Fibroblast of lung (primary cell): Measurements from ENCODE around the gene PTK7. TPM values are rescaled to one million over a fixed set of nuclear protein-coding genes. Genes with fewer than 3 reads are reported as not detected.

ENCODE experiments used
- DNase-seq, 2 donors: peaks; one replicate each; pipeline versions ENCODE4 v3.0.0 to v3.0.0-alpha.2; 2010; ENCODE audit warnings: low read depth in 2 of 2
- H2AFZ ChIP-seq: 2 replicates; pipeline ENCODE4 v1.5.1; 2012; ENCODE audit warnings: low read length, control low read depth, inconsistent platforms
- H3K27ac ChIP-seq: 2 replicates; pipeline ENCODE4 v1.5.1; 2011; ENCODE audit warnings: low read length, control low read depth; ENCODE audit not compliant: insufficient read depth
- H3K27me3 ChIP-seq: 2 replicates; pipeline ENCODE4 v1.5.1; 2011; ENCODE audit warnings: mild to moderate bottlenecking, low read length; ENCODE audit not compliant: control insufficient read depth, insufficient read depth
- H3K36me3 ChIP-seq: 2 replicates; pipeline ENCODE4 v1.5.1; 2011; ENCODE audit warnings: low read length; ENCODE audit not compliant: control insufficient read depth, insufficient read depth
- H3K4me1 ChIP-seq: 2 replicates; pipeline ENCODE4 v1.5.1; 2011; ENCODE audit warnings: low read length; ENCODE audit not compliant: control insufficient read depth, insufficient read depth; ENCODE audit errors: extremely low read depth
- H3K4me2 ChIP-seq: 2 replicates; pipeline ENCODE4 v1.5.1; 2011; ENCODE audit warnings: low read length, control low read depth; ENCODE audit not compliant: insufficient read depth; ENCODE audit errors: extremely low read depth
- H3K4me3 ChIP-seq, 4 experiments: fragments of 200-600 bp in 1 of 4; sonication (generic) in 1 of 4; replicated peaks in 1 of 4; 2 replicates each; pipeline ENCODE4 v1.5.1; 2011 to 2016; ENCODE audit warnings: low read length in 4 of 4, low read depth in 3 of 4, mild to moderate bottlenecking in 3 of 4, control low read depth in 2 of 4, inconsistent platforms in 1 of 4, mixed read lengths in 1 of 4; ENCODE audit not compliant: insufficient read depth in 1 of 4; ENCODE audit errors: control extremely low read depth in 1 of 4
- H3K79me2 ChIP-seq: 2 replicates; pipeline ENCODE4 v1.5.1; 2012; ENCODE audit warnings: mild to moderate bottlenecking, low read length, inconsistent platforms; ENCODE audit not compliant: control insufficient read depth, insufficient read depth
- H3K9ac ChIP-seq: 2 replicates; pipeline ENCODE4 v1.5.1; 2011; ENCODE audit warnings: mild to moderate bottlenecking, low read length, control low read depth; ENCODE audit not compliant: insufficient read depth
- H3K9me3 ChIP-seq: 2 replicates; pipeline ENCODE4 v1.5.1; 2012; ENCODE audit warnings: low read depth, low read length; ENCODE audit not compliant: control insufficient read depth, insufficient read depth
- H4K20me1 ChIP-seq: 2 replicates; pipeline ENCODE4 v1.5.1; 2011; ENCODE audit warnings: low read length; ENCODE audit not compliant: control insufficient read depth, insufficient read depth; ENCODE audit errors: extremely low read depth
- CTCF ChIP-seq, 2 donors: IDR thresholded peaks in 1 of 2; conservative IDR thresholded peaks in 1 of 2; 1 replicate in 1 of 2; 2 replicates in 1 of 2; pipeline ENCODE4 v1.5.1; 2011 to 2012; ENCODE audit warnings: low read length in 2 of 2, control low read depth in 1 of 2, inconsistent platforms in 1 of 2, low read depth in 1 of 2, mild to moderate bottlenecking in 1 of 2
- EZH2 ChIP-seq: IDR thresholded peaks from 2 replicates; pipeline ENCODE4 v1.5.1; 2012; ENCODE audit warnings: low read length, control low read depth, mild to moderate bottlenecking; ENCODE audit errors: missing control alignments
- polyA plus RNA-seq, 2 donors: library from polyadenylated mRNA; depleted of rRNA in 1 of 2; stranded (reverse) in 1 of 2; unstranded in 1 of 2; fragments of >200 nt; gene quantifications; 2 replicates each; pipeline ENCODE4 v1.2.1, GENCODE V29; 2011 to 2012; ENCODE audit warnings: missing spikeins in 1 of 2
- total RNA-seq: library from RNA; depleted of rRNA; stranded (reverse); fragments of >200 nt; gene quantifications from 2 replicates; pipeline ENCODE4 v1.2.1, GENCODE V29; 2014

PTK7 gene
- total and polyA plus RNA-seq, 2 donors (not counting 1 experiment from before 2014, with no cell fraction given), result 145 to 149 TPM

GRCh38 chr6:43180985-43181384 is 104.9 kb downstream of the PTK7 start:
- Histone ChIP-seq H3K79me2 (peaks cover 11% of the 10 kb centered on the region), H4K20me1 (no peaks in the 10 kb centered on the region), H3K4me1 (peaks cover 6% of the 10 kb centered on the region), H2AFZ (no peak overlapping the region), H3K4me2 (peak overlapping the region; percentile 35), H3K36me3 (peaks cover 33% of the 10 kb centered on the region), H3K9ac (no peak overlapping the region), H3K9me3 (no peaks in the 10 kb centered on the region), H3K27ac (peak overlapping the region; percentile 28), H3K27me3 (no peaks in the 10 kb centered on the region), H3K4me3 (peak overlapping the region in 1 of 4 experiments; percentile 92)
- TF ChIP-seq CTCF (conservative IDR thresholded peaks at IDR 0.05 in 1 of 2, IDR thresholded peaks at IDR 0.05 in 1 of 2; ENCODE audit: low read depth in 1 of 2, low read length in 2 of 2), result no peak
- TF ChIP-seq EZH2, result no peak
- peak in 1 of 2 donors; percentile 41 for DNase-seq

GRCh38 chr6:43181621-43181941 is 105.5 kb downstream of the PTK7 start:
- DNase-seq, result no peak
- H3K79me2 ChIP-seq, result peaks cover 5% of the 10 kb centered on the region
- H3K9ac ChIP-seq, result peak overlapping the region; percentile 63
- peak overlapping the region; percentile 97 for H3K4me2 ChIP-seq
- peak overlapping the region; percentile 67 for H3K27ac ChIP-seq
- H2AFZ ChIP-seq, result peak overlapping the region; percentile 33
- H4K20me1 ChIP-seq, result no peaks in the 10 kb centered on the region
- H3K27me3 ChIP-seq, result no peaks in the 10 kb centered on the region
- no peaks in the 10 kb centered on the region for H3K9me3 ChIP-seq
- H3K4me1 ChIP-seq, result peaks cover 6% of the 10 kb centered on the region
- H3K4me3 ChIP-seq, result peak overlapping the region; percentile 57 to 92 (median 74)
- peaks cover 32% of the 10 kb centered on the region for H3K36me3 ChIP-seq
- no peak for TF ChIP-seq EZH2

GRCh38 chr6:43181942-43182860 is 106.1 kb downstream of the PTK7 start, which contains the start of gene CUL9:
Gene CUL9 (plus strand): TSS chr6:43182196. CDS start chr6:43184311, 2,115 bp downstream.
- Histone ChIP-seq H3K27ac (peak within 1 kb of the TSS; percentile 67), H3K9ac (peak within 1 kb of the TSS; percentile 63), H2AFZ (peak within 1 kb of the TSS; percentile 56), H4K20me1 (no peaks in the 10 kb centered on the region), H3K9me3 (no peaks in the 10 kb centered on the region), H3K79me2 (peaks cover 3% of the 10 kb centered on the region), H3K4me2 (peak within 1 kb of the TSS; percentile 97), H3K4me3 (peak within 1 kb of the TSS; percentile 57 to 92 (median 74)), H3K36me3 (peaks cover 34% of the 10 kb centered on the region), H3K4me1 (peaks cover 6% of the 10 kb centered on the region), H3K27me3 (no peaks in the 10 kb centered on the region)
- TF ChIP-seq CTCF (conservative IDR thresholded peaks at IDR 0.05 in 1 of 2, IDR thresholded peaks at IDR 0.05 in 1 of 2; ENCODE audit: low read depth in 1 of 2, low read length in 2 of 2), result no peak
- TF ChIP-seq EZH2, result no peak
- peak; percentile 68 to 75 for DNase-seq
